AG09319 (cell line): ENCODE data around the gene UNC13C.

Experiments
- DNase-seq: peaks from one replicate; pipeline ENCODE4 v3.0.0-alpha.2; 2010; ENCODE audit warnings: low read depth; ENCODE audit errors: extremely low read depth
- TF ChIP-seq, protein P1 (sequence below): IDR thresholded peaks from 2 replicates; pipeline ENCODE4 v1.5.1; 2011; ENCODE audit warnings: low read depth, mild to moderate bottlenecking, inconsistent platforms, low read length, moderate library complexity

The UNC13C gene

DNA sequence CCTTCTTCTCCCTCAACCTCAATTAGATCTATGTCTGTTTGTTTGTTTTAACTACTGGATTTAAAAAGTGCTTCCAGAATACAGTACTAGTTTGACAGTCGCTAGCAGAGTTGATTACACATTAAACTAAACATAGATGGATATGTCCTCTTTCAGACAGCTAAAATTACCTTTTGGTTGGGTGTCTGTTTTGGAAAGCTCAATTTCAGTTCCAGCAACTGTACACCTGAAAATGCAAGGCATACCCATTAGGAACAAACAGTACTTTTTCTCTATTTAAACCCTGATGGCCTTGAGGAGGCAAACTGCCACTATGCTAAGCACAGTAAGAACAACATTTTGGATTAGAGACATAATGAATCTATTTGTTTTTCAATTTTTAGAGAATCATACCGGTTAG lies 234.4 kb downstream of the UNC13C start:
- DNase-seq, result no peak
- TF ChIP-seq, protein P1, sequence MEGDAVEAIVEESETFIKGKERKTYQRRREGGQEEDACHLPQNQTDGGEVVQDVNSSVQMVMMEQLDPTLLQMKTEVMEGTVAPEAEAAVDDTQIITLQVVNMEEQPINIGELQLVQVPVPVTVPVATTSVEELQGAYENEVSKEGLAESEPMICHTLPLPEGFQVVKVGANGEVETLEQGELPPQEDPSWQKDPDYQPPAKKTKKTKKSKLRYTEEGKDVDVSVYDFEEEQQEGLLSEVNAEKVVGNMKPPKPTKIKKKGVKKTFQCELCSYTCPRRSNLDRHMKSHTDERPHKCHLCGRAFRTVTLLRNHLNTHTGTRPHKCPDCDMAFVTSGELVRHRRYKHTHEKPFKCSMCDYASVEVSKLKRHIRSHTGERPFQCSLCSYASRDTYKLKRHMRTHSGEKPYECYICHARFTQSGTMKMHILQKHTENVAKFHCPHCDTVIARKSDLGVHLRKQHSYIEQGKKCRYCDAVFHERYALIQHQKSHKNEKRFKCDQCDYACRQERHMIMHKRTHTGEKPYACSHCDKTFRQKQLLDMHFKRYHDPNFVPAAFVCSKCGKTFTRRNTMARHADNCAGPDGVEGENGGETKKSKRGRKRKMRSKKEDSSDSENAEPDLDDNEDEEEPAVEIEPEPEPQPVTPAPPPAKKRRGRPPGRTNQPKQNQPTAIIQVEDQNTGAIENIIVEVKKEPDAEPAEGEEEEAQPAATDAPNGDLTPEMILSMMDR, result no peak

DNA sequence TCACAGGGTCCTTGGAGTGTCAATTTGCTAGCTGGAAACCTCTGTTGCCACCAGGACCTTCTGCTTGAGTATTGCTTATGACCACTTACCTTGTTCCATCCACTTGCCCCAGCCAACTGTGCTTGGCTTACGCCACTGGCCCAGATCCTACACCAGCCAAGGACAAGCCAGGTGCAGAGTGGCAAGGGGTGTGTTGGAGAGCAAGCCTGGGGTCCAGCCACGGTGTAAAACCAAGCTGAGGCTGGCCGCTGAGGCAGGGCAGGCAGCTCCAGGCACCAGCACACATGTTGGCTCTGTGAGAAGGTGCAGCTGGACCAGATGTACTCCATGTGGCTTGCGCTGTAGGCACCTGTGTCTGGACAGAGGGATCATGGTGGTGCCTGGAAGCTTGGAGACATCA lies 248.2 kb downstream of the UNC13C start:
- TF ChIP-seq, protein P1, result no peak
- DNase-seq, result no peak

DNA sequence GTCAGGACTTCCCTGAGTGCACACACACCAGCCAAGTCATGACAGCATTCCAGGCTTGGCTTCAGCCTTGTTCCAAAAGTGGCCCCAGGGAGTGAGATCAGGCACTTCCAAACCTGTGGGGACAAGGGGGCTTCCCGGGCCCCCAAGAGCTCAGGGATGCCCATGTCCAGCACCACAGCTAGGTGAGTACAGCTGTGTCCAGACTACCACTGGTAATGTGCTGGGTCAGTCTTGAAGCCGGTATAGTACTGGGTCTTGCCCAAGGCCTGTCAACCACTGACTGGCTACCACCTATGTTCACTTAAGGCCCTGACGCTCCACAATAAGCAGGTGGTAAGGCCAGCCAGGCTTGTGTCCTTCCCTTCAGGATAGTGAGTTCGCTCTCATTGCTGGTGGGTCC lies 249.3 kb downstream of the UNC13C start:
- TF ChIP-seq, protein P1, result no peak
- no peak for DNase-seq

DNA sequence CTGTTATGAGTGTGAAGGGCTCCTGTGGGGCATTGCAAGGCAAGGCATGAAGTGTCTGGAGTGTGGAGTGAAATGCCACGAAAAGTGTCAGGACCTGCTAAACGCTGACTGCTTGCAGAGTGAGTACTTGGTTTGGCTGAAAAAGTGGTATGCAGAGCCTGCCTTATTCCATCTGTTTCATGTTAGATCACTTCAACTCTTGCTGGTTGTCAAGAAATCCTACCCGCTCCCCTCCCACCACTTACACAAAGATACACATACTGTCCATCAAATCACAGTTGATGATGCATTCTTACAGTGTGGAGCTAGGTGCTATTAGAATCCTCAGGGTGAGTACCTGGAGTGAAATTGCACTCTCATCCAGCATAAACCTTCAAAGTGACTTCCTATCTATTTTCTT lies 272.1 kb downstream of the UNC13C start:
- TF ChIP-seq, protein P1, result no peak
- DNase-seq, result no peak

DNA sequence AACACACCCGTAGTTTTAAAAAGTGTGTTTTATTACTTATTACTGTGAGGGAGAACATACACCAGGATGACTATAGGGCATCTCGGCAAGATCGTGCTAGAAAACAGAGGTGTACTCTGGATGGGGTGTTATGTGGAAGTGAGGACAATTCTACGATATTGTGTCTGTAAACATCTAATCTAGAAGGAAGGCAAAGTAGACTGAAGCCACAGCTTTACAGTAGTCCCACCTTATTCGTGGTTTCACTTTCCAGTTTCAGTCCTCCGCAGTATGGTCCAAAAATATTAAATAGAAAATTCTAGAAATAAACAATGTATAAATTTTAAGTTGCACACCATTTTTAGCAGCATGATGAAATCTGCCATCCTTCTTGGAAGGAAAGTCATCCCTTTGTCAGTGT lies 277.9 kb downstream of the UNC13C start:
- TF ChIP-seq, protein P1, result no peak

DNA sequence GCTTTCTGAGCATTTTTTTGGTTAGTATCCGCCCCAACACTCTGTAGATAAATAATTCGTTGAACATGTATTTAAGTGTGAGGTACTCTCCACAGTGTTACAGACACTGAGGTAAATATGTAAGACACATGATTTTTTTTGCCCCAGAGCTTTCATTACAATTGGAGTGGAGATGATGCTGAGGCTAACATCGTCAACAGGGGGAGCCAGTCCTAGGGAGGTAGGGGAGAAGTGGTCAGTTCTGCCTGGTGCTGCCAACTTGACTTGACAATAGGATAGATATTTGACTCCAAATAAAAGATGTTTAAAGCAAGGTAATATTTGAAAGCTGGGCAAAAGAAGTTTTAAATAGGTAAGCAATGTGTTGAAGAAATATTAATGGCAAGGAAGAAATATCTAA lies 295.7 kb downstream of the UNC13C start:
- TF ChIP-seq, protein P1, result no peak
- no peak for DNase-seq

More for the DNA sequence above, 277.9 kb downstream of the UNC13C start:
- DNase-seq, result no peak

DNA sequence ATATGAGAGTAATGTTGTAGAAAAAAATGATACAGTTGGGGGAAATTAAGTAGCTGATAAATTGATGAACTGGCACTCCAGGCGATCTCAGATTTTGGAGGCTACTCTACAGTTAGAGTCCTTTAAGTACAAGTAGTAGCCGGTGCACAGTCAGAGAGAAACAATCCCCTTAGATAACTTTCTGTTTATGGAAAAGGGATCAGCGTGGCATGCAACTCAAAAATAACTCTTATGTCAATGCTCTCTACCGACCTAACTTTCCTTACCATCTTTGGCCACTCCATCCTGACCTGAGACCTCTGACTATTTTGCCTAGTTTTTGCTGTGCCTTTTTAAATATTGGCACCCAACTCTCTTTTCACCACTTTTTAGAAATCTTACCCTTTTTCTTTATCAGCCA lies 299.6 kb downstream of the UNC13C start:
- DNase-seq, result no peak
- TF ChIP-seq, protein P1, result no peak

DNA sequence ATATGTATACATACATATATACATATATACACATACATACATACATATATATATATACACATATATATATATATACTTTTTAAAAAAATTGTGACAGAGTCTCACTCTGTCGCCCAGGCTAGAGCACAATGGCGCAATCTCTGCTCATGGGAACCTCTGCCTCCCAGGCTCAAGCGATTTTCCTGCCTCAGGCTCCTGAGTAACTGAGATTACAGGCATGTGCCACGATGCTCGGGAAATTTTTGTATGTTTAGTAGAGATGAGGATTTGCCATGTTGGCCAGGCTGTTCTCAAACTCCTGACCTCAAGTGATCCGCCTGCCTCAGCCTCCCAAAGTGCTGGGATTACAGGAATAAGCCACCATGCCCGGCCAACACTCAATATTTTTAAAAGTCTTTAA lies 302.5 kb downstream of the UNC13C start:
- TF ChIP-seq, protein P1, result no peak
- no peak for DNase-seq
